Activated CD4-positive, CD25-positive, alpha-beta regulatory T cell treated with anti-CD3 and anti-CD28 coated beads, Interleukin-2, amount 50 U/mL, for 72 hours (primary cell): ENCODE results near the gene AQP12A.

Source experiments
- DNase-seq: peaks from one replicate; pipeline ENCODE4 v3.0.0; 2021

Gene AQP12A

DNA sequence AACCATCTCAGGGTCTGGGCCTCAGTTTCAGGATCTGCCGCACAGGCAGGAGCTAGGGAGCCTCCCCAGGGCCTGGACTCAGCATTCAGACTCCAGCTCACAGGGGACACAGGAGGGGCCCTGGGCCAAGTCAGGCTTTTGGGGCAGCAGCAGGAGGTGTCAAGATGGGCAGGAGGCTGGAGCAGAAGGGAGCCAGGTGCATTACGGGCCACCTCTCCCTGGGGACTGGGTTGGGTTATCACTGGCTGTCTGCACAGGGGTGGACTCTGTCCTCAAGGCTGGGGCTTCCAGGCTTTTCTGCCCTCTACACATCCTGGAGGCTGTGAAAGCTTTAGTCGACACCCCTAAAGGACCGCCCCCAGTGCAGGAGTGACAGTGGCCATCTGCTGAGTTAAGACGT lies 20.0 kb downstream of the AQP12A start:
- DNase-seq: no peak

- DNase-seq: no peak
These were observed 20.5 kb downstream of the AQP12A start for GRCh38 chr2:240712121-240712520.

GRCh38 chr2:240713071-240713927 lies 21.6 kb downstream of the AQP12A start:
- no peak for DNase-seq

DNA sequence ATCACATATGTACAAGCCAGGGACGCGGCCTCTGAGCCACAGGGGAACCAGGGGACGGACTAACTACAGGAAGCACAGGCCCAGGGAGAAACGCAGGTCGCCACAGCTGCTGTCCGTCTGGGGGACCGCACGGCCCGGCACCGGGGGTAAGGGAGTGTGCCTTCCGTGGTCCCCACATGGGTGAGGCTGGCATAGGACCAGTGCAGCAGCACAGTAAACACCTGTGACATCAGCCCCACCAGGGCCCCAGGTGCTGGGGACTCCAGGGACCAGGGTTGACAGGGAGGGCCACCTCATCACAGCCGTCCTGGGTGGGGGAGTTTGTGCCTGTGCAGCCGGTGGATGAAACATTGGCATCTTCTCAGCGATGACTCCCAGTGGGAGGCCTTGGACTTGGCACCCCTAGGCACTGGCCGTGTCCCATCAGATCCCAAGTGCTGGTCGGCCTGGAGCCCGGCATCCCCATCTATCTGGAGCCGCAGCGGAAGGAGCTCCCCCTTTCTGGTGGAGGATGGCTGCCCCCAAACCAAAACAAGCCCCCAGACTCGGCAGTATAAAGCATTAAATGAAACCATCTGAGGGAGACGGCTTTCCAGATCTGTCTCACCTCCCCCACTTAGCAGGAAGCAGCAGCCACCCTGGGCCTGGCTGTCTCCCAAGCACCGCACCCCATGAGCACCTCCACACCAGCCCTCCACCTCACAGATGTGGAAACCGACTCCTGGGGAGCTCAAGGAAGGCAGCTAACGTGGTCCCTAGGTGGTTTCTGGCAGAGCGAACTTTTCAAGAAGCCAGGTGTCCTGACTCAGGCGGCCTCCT lies 22.5 kb downstream of the AQP12A start:
- DNase-seq: no peak

GRCh38 chr2:240714747-240715725 lies 23.4 kb downstream of the AQP12A start:
- DNase-seq: no peak

- DNase-seq: no peak
These were observed 24.6 kb downstream of the AQP12A start for GRCh38 chr2:240716130-240716798.

- no peak for DNase-seq
These were observed 25.5 kb downstream of the AQP12A start for GRCh38 chr2:240717181-240717641.

- no peak for DNase-seq
These were observed 26.3 kb downstream of the AQP12A start for GRCh38 chr2:240717681-240718581.

- DNase-seq: no peak
These were observed 27.3 kb downstream of the AQP12A start for GRCh38 chr2:240718896-240719490.

GRCh38 chr2:240719676-240720545 lies 28.2 kb downstream of the AQP12A start:
- DNase-seq: no peak

DNA sequence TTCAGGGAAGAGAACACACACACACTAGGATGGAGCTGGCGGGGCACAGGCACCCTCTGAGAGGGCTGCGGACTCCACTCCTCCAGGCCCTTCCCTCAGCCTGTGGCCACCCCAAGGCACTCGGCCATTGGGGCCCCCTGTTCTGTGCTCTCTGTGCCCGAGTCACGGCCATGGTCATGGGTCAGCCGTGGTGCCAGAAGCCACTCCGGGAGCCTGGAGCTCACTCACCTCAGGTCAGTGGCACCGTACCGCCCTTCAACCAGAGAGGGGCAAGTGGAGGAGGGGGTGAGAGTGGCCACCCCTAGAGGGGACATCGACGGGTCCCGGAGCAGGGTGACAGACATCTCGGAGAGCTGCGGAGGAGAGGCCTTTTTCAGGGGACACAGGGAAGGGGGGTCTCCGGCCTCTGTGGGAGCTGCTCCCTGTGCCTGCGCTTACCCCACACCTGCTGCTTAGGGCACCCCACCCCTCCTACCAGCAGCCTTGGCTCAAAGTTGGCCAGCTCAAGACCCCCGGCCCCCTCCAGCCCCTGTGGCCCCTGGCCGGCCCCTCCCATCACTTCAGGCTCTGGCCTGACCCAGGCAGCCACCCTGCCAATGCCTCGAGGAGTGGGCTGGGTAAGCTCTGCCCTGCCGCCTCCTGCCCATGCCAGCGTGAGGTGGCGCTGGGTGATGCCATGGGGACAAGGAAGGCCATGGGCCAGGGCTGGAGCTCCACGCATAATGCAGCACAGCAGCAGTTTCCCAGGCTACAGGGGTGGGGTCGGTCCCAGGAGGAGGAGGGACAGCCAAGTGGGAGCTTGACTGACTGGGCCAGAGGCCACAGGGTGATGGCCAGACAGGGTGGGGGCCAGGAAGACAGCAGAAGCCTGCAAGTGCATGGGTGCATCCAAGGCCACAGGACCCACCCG lies 29.3 kb downstream of the AQP12A start:
- DNase-seq: no peak

DNA sequence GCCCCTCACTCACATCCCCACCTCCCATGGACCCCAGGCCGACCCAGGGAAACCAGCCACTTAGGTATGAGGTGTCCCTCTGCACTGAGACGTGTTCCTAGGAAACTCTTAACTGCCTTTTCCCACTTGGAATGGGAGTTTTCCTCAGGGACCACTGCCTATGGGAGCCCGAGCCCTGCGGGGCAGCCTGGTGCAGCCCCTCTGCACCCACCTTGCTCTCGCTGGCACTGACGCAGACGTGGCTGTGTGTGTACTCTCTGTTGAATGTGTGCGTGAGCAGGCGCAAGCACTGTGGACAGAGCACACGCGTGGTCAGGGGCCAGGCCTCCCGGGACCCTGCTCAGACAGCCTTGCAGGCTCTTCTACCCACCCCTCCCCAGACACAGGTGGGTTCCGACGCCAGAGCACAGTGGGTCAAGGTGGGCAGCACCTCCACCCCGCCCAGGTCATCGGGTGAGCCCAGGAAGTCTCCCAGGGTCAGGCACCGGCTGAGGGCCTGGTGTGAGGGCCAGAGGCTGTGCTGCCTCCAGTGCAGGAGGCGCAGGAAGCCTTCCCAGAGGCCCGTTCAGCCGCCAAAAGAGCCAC lies 30.0 kb downstream of the AQP12A start:
- DNase-seq: no peak

DNA sequence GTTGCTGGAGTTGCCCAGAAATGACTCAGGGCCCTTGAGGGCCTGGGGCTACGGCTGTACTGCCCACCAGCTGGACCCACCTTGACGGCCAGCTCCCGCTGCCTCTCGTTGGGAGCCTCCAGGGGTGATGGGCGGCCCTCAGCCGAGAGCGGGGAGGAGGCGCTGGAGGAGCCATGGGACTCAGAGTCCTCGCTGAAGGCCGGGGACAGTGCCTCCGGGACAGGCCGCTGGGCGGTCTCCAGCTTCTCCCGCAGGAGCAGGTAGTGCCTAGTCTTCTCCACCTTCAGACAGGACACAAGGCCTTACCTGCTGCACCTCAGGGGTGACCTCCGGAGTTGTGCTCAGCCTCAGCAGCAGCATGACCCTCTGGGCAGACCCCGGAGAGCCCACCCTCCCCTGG lies 30.7 kb downstream of the AQP12A start:
- DNase-seq: no peak

DNA sequence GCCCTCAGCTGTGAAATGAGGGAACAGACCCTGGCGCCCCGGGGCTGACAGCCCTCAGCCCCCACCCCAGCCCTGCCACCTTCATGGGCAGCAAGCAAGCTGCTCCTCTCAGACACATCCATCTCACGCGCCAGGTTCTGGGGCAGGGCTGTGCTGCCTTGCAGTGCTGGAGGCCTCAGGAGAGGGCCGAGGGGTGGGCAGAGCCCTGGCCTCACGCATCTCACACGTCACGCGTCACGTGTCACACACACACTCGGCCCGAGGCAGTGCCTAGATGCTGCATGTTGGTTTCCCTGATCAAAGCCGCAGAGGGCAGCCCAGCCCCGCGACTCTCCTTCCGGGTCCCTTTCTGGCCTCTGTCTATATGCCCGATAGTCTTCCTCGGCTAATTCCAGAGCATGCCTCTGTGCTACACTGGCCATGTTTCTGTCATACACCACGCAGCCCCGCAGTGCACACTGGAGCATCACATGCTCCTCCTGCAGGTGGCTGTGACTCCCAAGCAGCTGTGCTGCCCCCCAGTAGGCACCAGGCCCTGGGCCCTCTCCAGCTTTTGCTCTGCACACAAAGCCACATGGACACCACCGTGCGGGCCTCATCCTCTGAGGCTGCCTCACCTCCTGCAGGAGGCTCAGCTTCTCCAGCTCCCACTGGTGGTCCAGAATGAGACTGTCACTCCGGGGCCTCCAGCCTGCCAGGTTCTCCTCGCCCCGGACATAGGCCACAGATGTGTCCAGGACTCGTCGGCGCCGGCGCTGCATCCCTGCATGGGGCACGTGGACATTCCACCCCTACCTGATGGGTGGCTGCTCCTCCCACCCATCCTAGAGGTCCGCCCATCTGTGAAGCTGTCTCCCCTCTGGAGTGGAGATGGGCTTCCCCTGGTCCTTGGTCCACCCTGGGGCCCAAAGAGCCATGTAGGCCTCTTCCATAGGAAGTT lies 31.4 kb downstream of the AQP12A start:
- no peak for DNase-seq

DNA sequence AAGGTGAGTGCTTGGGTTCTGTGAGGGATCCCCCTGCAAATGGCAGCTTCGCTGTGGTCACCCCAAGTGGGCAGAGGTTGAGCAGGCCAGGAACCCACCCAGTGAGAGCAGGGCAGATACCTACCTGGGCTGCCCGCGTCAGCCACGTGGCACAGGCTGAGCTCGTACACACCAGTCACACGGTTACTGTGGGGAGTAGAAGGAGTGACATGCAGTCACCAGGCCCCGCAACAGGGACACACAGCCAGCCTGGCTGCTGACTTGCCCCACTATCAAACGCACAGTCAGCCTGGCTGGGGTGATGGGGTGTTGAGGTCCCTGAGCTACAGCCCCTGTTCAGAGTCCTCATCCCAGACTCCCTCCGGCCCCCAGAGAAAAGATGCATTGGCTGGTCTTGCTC lies 32.2 kb downstream of the AQP12A start:
- no peak for DNase-seq

DNA sequence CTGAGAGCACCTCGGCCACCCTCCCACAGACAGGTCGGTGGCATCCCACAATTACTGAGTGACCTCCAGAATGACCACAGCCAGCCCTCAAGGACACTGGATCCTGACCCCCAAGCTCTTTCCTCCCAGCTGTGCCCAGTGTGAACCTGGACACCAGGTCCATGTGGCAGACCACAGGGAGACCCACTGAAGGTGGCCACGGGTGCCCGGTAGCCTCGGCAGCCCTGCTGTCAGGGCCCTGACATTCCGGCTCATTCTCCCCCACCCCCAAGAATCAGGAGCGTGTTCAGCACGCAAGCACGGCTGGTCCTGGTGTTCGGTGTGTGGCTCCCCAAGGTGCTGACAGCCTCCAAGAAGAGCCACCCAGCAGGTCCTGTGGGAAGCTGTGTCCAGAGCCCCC lies 32.8 kb downstream of the AQP12A start:
- no peak for DNase-seq

DNA sequence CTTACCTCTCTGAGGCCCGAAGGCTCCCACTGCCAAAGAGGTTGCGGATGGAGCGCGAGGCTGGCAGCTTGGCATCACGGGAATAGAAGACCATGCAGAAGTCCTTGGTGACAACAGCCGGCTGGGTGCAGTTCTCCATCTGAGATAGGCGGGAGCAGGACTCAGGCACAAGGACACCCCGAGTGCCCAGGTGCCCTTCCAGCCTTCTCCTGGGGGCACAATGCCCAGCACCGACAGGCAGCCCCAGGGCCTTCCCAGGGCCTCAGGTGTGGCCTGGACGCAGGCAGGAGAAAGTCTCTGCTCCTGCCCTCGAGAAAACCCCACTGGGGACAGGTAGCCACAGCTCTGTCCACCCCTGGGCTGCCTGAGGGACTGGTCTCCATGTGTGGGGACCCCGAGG lies 33.6 kb downstream of the AQP12A start:
- DNase-seq: no peak
